CD14-positive monocyte (primary cell): Measurements from ENCODE around the gene SYTL5. TPM values are rescaled to one million over a fixed set of nuclear protein-coding genes. Genes with fewer than 3 reads are reported as not detected.

ENCODE experiments used
- DNase-seq, 3 donors: peaks; one replicate each; pipeline ENCODE4 v3.0.0-alpha.2; 2011 to 2022
- H2AFZ ChIP-seq: 2 replicates; pipeline ENCODE4 v1.6.0; 2012; ENCODE audit warnings: mild to moderate bottlenecking, low read depth, low read length, inconsistent platforms; ENCODE audit not compliant: insufficient read depth, poor library complexity, severe bottlenecking
- H3K27ac ChIP-seq, 2 donors: 1 replicate in 1 of 2; 2 replicates in 1 of 2; pipeline ENCODE4 v1.5.1; 2012 to 2013; ENCODE audit warnings: low read length in 2 of 2, control low read depth in 1 of 2, inconsistent platforms in 1 of 2, low read depth in 1 of 2, mild to moderate bottlenecking in 1 of 2
- H3K27me3 ChIP-seq, 2 donors: one replicate each; pipeline versions ENCODE4 v1.6.0 to v1.6.1; 2011 to 2013; ENCODE audit warnings: low read length in 2 of 2; ENCODE audit not compliant: control insufficient read depth in 2 of 2, insufficient read depth in 2 of 2
- H3K36me3 ChIP-seq, 2 donors: replicated peaks in 1 of 2; 1 replicate in 1 of 2; 2 replicates in 1 of 2; pipeline versions ENCODE4 v1.5.1 to v1.6.1; 2012 to 2013; ENCODE audit warnings: low read length in 2 of 2, control low read depth in 1 of 2, inconsistent platforms in 1 of 2, mild to moderate bottlenecking in 1 of 2; ENCODE audit not compliant: insufficient read depth in 2 of 2, control insufficient read depth in 1 of 2
- H3K4me1 ChIP-seq, 2 donors: 1 replicate in 1 of 2; 2 replicates in 1 of 2; pipeline versions ENCODE4 v1.5.1 to v1.6.1; 2012 to 2013; ENCODE audit warnings: low read length in 2 of 2, control low read depth in 1 of 2, inconsistent platforms in 1 of 2, mild to moderate bottlenecking in 1 of 2, moderate library complexity in 1 of 2; ENCODE audit not compliant: insufficient read depth in 2 of 2, control insufficient read depth in 1 of 2
- H3K4me2 ChIP-seq: replicated peaks from 2 replicates; pipeline ENCODE3; 2012; ENCODE audit warnings: low read length, moderate library complexity, mild to moderate bottlenecking; ENCODE audit not compliant: poor library complexity, severe bottlenecking; ENCODE audit errors: extremely low read depth
- H3K4me3 ChIP-seq, 3 experiments: fragments of 200-600 bp in 1 of 3; sonication (generic) in 1 of 3; replicated peaks in 1 of 3; 1 replicate in 2 of 3; 2 replicates in 1 of 3; pipeline ENCODE4 v1.5.1; 2011 to 2013; ENCODE audit warnings: low read length in 3 of 3, mild to moderate bottlenecking in 3 of 3, control low read depth in 2 of 3, low read depth in 2 of 3, inconsistent platforms in 1 of 3, moderate library complexity in 1 of 3
- H3K79me2 ChIP-seq: 2 replicates; pipeline ENCODE4 v1.6.0; 2012; ENCODE audit warnings: mild to moderate bottlenecking, control low read depth, inconsistent platforms, low read length, moderate library complexity; ENCODE audit not compliant: insufficient read depth
- H3K9ac ChIP-seq: 2 replicates; pipeline ENCODE4 v1.6.0; 2017; ENCODE audit warnings: low read length, mild to moderate bottlenecking; ENCODE audit not compliant: insufficient read depth, poor library complexity, severe bottlenecking
- H3K9me3 ChIP-seq, 2 donors: replicated peaks in 1 of 2; 1 replicate in 1 of 2; 2 replicates in 1 of 2; pipeline versions ENCODE4 v1.5.1 to v1.6.1; 2012 to 2013; ENCODE audit warnings: low read length in 2 of 2, control low read depth in 1 of 2; ENCODE audit not compliant: control insufficient read depth in 1 of 2, insufficient read depth in 1 of 2
- H4K20me1 ChIP-seq: 2 replicates; pipeline ENCODE4 v1.6.0; 2012; ENCODE audit warnings: mild to moderate bottlenecking, low read length, control low read depth, moderate library complexity; ENCODE audit not compliant: insufficient read depth
- H3K27ac Mint-ChIP-seq, 7 donors: one replicate each; pipeline ENCODE4 v1.8.0; 2020; ENCODE audit warnings: mild to moderate bottlenecking in 7 of 7, mixed read lengths in 7 of 7, moderate library complexity in 6 of 7, inconsistent platforms in 2 of 7
- H3K27me3 Mint-ChIP-seq, 3 donors: one replicate each; pipeline ENCODE4 v1.8.0; 2021 to 2022; ENCODE audit warnings: low read depth in 3 of 3, mild to moderate bottlenecking in 3 of 3, mixed read lengths in 3 of 3, moderate library complexity in 3 of 3, inconsistent platforms in 1 of 3
- H3K36me3 Mint-ChIP-seq, 2 donors: one replicate each; pipeline ENCODE4 v1.8.0; 2020; ENCODE audit warnings: mixed read lengths in 2 of 2, inconsistent platforms in 1 of 2, mild to moderate bottlenecking in 1 of 2
- H3K4me1 Mint-ChIP-seq: one replicate; pipeline ENCODE4 v1.8.0; 2020; ENCODE audit warnings: mild to moderate bottlenecking, mixed read lengths
- H3K4me3 Mint-ChIP-seq, 2 donors: one replicate each; pipeline ENCODE4 v1.8.0; 2020; ENCODE audit warnings: mild to moderate bottlenecking in 2 of 2, mixed read lengths in 2 of 2, moderate library complexity in 1 of 2
- H3K9me3 Mint-ChIP-seq, 7 donors: one replicate each; pipeline ENCODE4 v1.8.0; 2020 to 2022; ENCODE audit warnings: mixed read lengths in 7 of 7, mild to moderate bottlenecking in 6 of 7, moderate library complexity in 6 of 7, inconsistent platforms in 2 of 7
- WGBS: methylation state at CpG from one replicate; pipeline ENCODE4 v1.1.5; 2013; ENCODE audit warnings: missing lambda C conversion rate; ENCODE audit not compliant: insufficient coverage; 5-methylcytosine and 5-hydroxymethylcytosine counted together
- intact Hi-C, 2 donors: fragments of 100-400 bp; cut with micrococcal nuclease; formaldehyde crosslinking; loops; one replicate each; pipeline versions ENCODE4 v1.15.0 to v1.15.1; 2023
- polyA plus RNA-seq, 3 donors: library from polyadenylated mRNA; depleted of rRNA in 1 of 3; unstranded in 2 of 3; stranded (reverse) in 1 of 3; fragments of 300-500 nt in 2 of 3; fragments of >200 nt in 1 of 3; fragmentation: Illumina TruSeq in 2 of 3; gene quantifications; 1 replicate in 2 of 3; 2 replicates in 1 of 3; pipeline ENCODE4 v1.2.3, GENCODE V29; 2012 to 2021
- TF ChIP-seq, protein P1 (sequence below): fragments of 200-600 bp; IDR thresholded peaks from one replicate; pipeline ENCODE4 v1.8.0; 2022; ENCODE audit warnings: antibody characterized with exemption, mild to moderate bottlenecking

Gene SYTL5
- polyA plus RNA-seq, 3 donors = not detected

DNA sequence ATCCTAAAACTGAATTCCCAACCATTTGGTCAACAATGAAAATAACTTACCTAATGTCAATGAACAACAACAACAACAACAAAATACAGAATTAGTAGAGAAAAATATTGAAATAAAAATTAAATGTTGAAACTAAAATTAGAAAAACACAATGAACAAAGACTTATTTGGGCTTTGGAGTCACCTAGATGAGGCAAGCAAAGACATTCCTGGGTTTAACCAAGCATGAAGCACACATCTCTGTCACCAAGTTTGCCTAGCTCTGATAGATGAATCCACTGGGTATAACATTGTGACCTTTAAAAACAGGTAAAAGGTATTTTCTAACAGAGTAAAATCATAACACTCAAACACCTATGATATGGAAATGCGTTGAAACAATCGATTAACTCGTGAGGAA, 13.2 kb upstream of the SYTL5 start:
- TF ChIP-seq, protein P1, sequence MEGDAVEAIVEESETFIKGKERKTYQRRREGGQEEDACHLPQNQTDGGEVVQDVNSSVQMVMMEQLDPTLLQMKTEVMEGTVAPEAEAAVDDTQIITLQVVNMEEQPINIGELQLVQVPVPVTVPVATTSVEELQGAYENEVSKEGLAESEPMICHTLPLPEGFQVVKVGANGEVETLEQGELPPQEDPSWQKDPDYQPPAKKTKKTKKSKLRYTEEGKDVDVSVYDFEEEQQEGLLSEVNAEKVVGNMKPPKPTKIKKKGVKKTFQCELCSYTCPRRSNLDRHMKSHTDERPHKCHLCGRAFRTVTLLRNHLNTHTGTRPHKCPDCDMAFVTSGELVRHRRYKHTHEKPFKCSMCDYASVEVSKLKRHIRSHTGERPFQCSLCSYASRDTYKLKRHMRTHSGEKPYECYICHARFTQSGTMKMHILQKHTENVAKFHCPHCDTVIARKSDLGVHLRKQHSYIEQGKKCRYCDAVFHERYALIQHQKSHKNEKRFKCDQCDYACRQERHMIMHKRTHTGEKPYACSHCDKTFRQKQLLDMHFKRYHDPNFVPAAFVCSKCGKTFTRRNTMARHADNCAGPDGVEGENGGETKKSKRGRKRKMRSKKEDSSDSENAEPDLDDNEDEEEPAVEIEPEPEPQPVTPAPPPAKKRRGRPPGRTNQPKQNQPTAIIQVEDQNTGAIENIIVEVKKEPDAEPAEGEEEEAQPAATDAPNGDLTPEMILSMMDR = no peak
- Histone ChIP-seq H2AFZ (no peak overlapping the region), H3K27me3 (no peaks in the 10 kb centered on the region), H3K27ac (no peak overlapping the region), H3K9ac (no peak overlapping the region), H3K4me1 (no peaks in the 10 kb centered on the region), H3K36me3 (no peaks in the 10 kb centered on the region), H3K4me3 (no peak overlapping the region), H3K9me3 (no peaks in the 10 kb centered on the region), H3K79me2 (no peaks in the 10 kb centered on the region), H4K20me1 (no peaks in the 10 kb centered on the region), H3K4me2 (no peak overlapping the region)
- intact Hi-C loops = no loop called here
- no peaks in the 10 kb centered on the region for H3K9me3 Mint-ChIP-seq
- WGBS = no CpG with 5 or more reads among the region's 3 CpGs
- peaks cover 13% of the 10 kb centered on the region for H3K4me1 Mint-ChIP-seq
- H3K36me3 Mint-ChIP-seq = no peaks in the 10 kb centered on the region
- DNase-seq = no peak
- H3K27me3 Mint-ChIP-seq = no peaks in the 10 kb centered on the region
- no peak overlapping the region for H3K27ac Mint-ChIP-seq
- no peak overlapping the region for H3K4me3 Mint-ChIP-seq

DNA sequence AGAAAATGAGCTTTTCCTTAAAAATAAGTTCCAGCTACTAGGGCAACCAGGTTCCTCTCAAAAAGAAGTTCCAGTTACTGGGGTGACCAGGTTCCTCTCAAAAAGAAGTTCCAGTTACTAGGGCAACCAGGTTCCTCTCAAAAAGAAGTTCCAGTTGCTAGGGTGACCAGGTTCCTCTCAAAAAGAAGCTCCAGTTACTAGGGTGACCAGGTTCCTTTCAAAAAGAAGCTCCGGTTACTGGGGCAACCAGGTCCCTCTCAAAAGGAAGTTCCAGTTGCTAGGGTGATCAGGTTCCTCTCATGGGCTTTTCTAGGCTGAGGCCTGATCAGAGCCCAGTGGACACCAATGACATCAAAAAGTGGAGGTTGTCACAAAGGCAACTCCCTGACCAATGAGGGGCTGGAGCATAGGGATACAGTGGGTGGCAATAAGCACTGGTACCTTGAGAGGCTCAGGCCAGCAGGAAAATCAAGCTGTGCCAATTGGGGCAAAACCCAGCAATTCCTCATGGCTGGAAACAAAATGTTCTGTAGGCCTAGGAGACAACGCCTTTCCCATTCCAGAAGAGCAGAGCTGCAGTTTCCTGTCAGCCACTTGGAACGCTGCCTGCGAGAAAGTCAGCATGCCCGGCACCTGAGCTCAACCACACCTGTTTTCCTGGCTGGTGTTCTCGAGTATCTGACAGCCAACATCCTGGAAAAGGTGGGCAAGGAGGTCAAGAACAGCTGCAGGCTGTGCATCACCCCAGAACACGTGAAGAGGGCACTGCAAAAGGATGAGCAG, 12.3 kb upstream of the SYTL5 start:
- no peaks in the 10 kb centered on the region for H3K36me3 ChIP-seq
- no peak overlapping the region for H3K27ac ChIP-seq
- Mint-ChIP-seq H3K4me3 (no peak overlapping the region), H3K27me3 (no peaks in the 10 kb centered on the region), H3K9me3 (no peaks in the 10 kb centered on the region), H3K36me3 (no peaks in the 10 kb centered on the region), H3K4me1 (peaks cover 7% of the 10 kb centered on the region), H3K27ac (no peak overlapping the region)
- no peaks in the 10 kb centered on the region for H4K20me1 ChIP-seq
- intact Hi-C loops = no loop called here
- TF ChIP-seq, protein P1 = no peak
- no peaks in the 10 kb centered on the region for H3K27me3 ChIP-seq
- H3K4me1 ChIP-seq = no peaks in the 10 kb centered on the region
- peak in 1 of 3 donors; percentile 2 for DNase-seq
- H3K9ac ChIP-seq = no peak overlapping the region
- H3K4me2 ChIP-seq = no peak overlapping the region
- H3K4me3 ChIP-seq = no peak overlapping the region
- no peaks in the 10 kb centered on the region for H3K79me2 ChIP-seq
- whole genome bisulfite sequencing = 96% methylated on average over 5 of the region's 7 CpGs
- no peak overlapping the region for H2AFZ ChIP-seq
- H3K9me3 ChIP-seq = no peaks in the 10 kb centered on the region
